Measurements from ENCODE around the gene EYS.

The EYS gene

DNA sequence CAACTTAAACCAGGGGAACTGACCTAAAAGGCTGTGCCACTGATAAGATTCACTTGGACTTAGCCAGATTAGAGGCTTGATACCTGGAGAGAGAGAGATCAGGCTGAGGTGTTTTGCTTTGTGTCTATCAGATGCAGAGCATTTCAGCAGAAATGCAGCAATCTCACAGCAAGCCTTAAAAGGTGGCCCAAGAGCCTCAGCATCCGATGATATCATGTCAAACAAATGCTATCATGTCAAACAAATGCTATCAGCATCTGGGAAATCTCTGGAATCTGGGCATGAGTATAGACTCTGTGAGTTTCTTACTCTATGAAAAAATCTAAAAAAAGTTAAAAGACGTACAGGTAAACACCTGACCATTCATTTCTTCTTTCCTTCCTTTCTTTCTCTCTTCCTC is 718.9 kb downstream of the EYS start:
- no peak overlapping the region for H3K4me3 ChIP-seq (ENCODE audit: low read depth, low read length)
- DNase-seq (ENCODE audit: low read depth): no peak
- no peak for TF ChIP-seq CTCF (IDR thresholded peaks at IDR 0.05; ENCODE audit: insufficient read depth, low read depth, low read length, missing control alignments)

DNA sequence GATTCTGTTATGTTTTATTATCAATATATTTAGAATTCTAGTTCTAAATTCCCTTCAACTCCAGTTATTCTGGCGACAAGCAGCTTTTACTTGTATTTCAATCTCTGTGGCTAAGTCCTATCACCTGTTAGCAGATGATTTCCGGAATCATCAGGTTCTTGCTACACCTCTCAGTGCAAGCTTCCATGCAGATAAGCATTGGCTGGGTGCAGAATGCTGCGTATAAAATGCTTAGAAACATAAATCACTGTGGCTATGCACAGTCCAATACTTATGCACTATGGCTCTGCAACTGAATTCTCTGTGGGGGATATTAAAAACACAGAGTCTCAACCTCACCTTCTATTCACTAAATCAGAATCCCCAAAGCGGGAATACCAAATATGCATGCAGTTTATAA is 720.0 kb downstream of the EYS start:
- TF ChIP-seq CTCF (IDR thresholded peaks at IDR 0.05; ENCODE audit: insufficient read depth, low read depth, low read length, missing control alignments): no peak
- no peak overlapping the region for H3K4me3 ChIP-seq (ENCODE audit: low read depth, low read length)
- no peak for DNase-seq (ENCODE audit: low read depth)

DNA sequence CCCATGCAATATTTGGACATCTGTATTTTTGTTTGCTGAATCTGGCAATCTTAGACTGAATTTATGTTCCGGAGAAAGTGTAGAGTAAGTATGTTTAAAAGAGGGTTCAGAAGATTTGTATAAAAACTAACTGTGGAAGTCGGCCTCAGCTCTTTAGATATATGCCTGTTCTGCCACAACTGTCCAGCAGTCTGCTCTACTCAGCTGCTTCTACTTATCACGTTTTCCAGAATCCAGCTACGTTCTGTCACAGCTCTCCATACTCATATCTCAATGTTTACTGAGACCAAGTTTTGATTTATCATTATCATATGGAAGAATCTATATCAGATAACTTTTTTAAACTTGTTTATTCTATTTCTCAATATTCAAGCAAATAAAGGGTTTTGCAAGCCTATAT is 721.3 kb downstream of the EYS start:
- TF ChIP-seq CTCF (IDR thresholded peaks at IDR 0.05; ENCODE audit: insufficient read depth, low read depth, low read length, missing control alignments): no peak
- DNase-seq (ENCODE audit: low read depth): no peak
- no peak overlapping the region for H3K4me3 ChIP-seq (ENCODE audit: low read depth, low read length)

GRCh38 chr6:64984948-64985347 is 722.1 kb downstream of the EYS start:
- TF ChIP-seq CTCF (IDR thresholded peaks at IDR 0.05; ENCODE audit: insufficient read depth, low read depth, low read length, missing control alignments): no peak
- no peak for DNase-seq (ENCODE audit: low read depth)
- H3K4me3 ChIP-seq (ENCODE audit: low read depth, low read length): no peak overlapping the region

GRCh38 chr6:64983089-64983488 is 723.9 kb downstream of the EYS start:
- TF ChIP-seq CTCF (IDR thresholded peaks at IDR 0.05; ENCODE audit: insufficient read depth, low read depth, low read length, missing control alignments): no peak
- no peak for DNase-seq (ENCODE audit: low read depth)
- H3K4me3 ChIP-seq (ENCODE audit: low read depth, low read length): no peak overlapping the region

GRCh38 chr6:64973142-64973541 is 733.9 kb downstream of the EYS start:
- no peak for DNase-seq (ENCODE audit: low read depth)
- TF ChIP-seq CTCF (IDR thresholded peaks at IDR 0.05; ENCODE audit: insufficient read depth, low read depth, low read length, missing control alignments): no peak
- H3K4me3 ChIP-seq (ENCODE audit: low read depth, low read length): no peak overlapping the region

DNA sequence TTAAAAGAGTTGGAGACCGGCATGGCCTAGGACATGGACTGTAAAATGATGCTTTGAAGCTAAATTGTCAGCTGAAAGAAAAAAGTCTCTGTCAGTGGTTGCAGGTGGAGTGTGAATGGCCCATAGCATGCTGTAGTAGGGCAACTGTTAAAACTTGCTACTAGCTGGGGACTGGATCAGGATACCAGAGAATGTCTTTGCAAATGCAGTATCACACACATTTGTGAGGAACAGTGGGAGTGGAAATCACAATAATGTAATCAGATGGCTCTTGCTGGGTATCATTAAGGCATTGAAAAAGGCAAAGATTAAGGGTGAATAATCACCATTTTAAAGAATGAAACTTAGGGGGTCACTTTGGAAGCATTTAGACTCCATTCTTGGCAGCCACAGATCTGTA is 737.9 kb downstream of the EYS start:
- no peak overlapping the region for H3K4me3 ChIP-seq (ENCODE audit: low read depth, low read length)
- TF ChIP-seq CTCF (IDR thresholded peaks at IDR 0.05; ENCODE audit: insufficient read depth, low read depth, low read length, missing control alignments): no peak
- no peak for DNase-seq (ENCODE audit: low read depth)
